HepG2 (cell line): ENCODE data around the gene FGA.

Experiments used
- GABPA ChIP-seq, 2 experiments: IDR thresholded peaks; 2 replicates each; pipeline ENCODE4 v1.6.1; 2011 to 2016; ENCODE audit warnings: low read depth in 2 of 2, low read length in 1 of 2, missing biosample characterization in 1 of 2, missing genetic modification characterization in 1 of 2
- RCOR2 ChIP-seq: IDR thresholded peaks from 2 replicates; pipeline ENCODE4 v1.6.1; 2016; ENCODE audit warnings: missing biosample characterization, missing genetic modification reagents
- THYN1 ChIP-seq: sonication (generic); formaldehyde crosslinking; IDR thresholded peaks from 2 replicates; pipeline ENCODE4 v1.8.1; 2023; ENCODE audit warnings: low read depth, mild to moderate bottlenecking, moderate library complexity, missing genetic modification reagents, borderline replicate concordance
- ZNF253 ChIP-seq: sonication (generic); formaldehyde crosslinking; IDR thresholded peaks from 2 replicates; pipeline ENCODE4 v1.8.0; 2022; ENCODE audit warnings: mild to moderate bottlenecking, missing genetic modification reagents, borderline replicate concordance
- ZNF549 ChIP-seq: sonication (generic); formaldehyde crosslinking; IDR thresholded peaks from 2 replicates; pipeline ENCODE4 v1.5.0; 2020; ENCODE audit warnings: missing genetic modification reagents
- ZNF550 ChIP-seq: sonication (generic); formaldehyde crosslinking; IDR thresholded peaks from 2 replicates; pipeline ENCODE4 v1.4.0; 2020; ENCODE audit warnings: mild to moderate bottlenecking, missing genetic modification reagents, borderline replicate concordance
- ZNF747 ChIP-seq: sonication (generic); formaldehyde crosslinking; IDR thresholded peaks from 2 replicates; pipeline ENCODE4 v1.8.1; 2023; ENCODE audit warnings: missing genetic modification reagents, mild to moderate bottlenecking, borderline replicate concordance
- TF ChIP-seq, protein P1 (sequence below): sonication (generic); IDR thresholded peaks from 2 replicates; pipeline ENCODE4 v1.6.1; 2016; ENCODE audit warnings: low read depth, borderline replicate concordance
- TF ChIP-seq, protein P2 (sequence below): sonication (generic); formaldehyde crosslinking; IDR thresholded peaks from 2 replicates; pipeline ENCODE4 v1.5.0; 2020; ENCODE audit warnings: mild to moderate bottlenecking, missing genetic modification reagents, moderate library complexity
- TF ChIP-seq, protein P3 (sequence below): sonication (generic); formaldehyde crosslinking; IDR thresholded peaks from 2 replicates; pipeline ENCODE4 v1.4.0; 2020; ENCODE audit warnings: missing genetic modification reagents
- TF ChIP-seq, protein P4 (sequence below): IDR thresholded peaks from 2 replicates; pipeline ENCODE4 v1.6.1; 2012; ENCODE audit warnings: low read length, improper control_type of control experiment
- TF ChIP-seq, protein P5 (sequence below): IDR thresholded peaks from 2 replicates; pipeline ENCODE4 v1.6.1; 2012; ENCODE audit warnings: low read depth, low read length, improper control_type of control experiment
- TF ChIP-seq, protein P6 (sequence below): sonication (generic); formaldehyde crosslinking; IDR thresholded peaks from 2 replicates; pipeline ENCODE4 v1.5.0; 2020; ENCODE audit warnings: missing genetic modification reagents

DNA sequence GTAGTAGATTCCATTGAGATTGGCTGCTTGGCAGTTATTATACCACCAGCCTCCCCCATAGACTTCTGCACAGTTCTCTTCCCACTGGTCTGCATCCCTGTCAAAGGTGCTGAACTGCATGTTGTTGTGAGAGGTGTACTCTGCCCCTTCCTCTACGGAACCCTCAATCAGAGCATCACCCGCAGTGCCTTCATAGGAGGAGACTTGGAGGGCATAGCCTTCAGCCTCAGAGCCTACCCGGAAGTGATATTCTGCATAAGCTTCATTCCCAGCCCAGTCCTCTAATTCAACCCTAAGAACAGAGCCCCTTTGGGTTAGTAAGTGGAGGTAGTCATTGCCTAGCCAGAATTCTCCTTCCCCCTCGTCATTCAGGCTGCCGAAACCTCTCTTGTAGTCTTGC lies 6.3 kb downstream of the FGA start:
- TF ChIP-seq ZNF253 (CRISPR knock-in tag): no peak
- TF ChIP-seq, protein P1, sequence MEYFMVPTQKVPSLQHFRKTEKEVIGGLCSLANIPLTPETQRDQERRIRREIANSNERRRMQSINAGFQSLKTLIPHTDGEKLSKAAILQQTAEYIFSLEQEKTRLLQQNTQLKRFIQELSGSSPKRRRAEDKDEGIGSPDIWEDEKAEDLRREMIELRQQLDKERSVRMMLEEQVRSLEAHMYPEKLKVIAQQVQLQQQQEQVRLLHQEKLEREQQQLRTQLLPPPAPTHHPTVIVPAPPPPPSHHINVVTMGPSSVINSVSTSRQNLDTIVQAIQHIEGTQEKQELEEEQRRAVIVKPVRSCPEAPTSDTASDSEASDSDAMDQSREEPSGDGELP: no peak
- TF ChIP-seq, protein P2, sequence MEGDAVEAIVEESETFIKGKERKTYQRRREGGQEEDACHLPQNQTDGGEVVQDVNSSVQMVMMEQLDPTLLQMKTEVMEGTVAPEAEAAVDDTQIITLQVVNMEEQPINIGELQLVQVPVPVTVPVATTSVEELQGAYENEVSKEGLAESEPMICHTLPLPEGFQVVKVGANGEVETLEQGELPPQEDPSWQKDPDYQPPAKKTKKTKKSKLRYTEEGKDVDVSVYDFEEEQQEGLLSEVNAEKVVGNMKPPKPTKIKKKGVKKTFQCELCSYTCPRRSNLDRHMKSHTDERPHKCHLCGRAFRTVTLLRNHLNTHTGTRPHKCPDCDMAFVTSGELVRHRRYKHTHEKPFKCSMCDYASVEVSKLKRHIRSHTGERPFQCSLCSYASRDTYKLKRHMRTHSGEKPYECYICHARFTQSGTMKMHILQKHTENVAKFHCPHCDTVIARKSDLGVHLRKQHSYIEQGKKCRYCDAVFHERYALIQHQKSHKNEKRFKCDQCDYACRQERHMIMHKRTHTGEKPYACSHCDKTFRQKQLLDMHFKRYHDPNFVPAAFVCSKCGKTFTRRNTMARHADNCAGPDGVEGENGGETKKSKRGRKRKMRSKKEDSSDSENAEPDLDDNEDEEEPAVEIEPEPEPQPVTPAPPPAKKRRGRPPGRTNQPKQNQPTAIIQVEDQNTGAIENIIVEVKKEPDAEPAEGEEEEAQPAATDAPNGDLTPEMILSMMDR (CRISPR knock-in tag): no peak
- TF ChIP-seq, protein P3, sequence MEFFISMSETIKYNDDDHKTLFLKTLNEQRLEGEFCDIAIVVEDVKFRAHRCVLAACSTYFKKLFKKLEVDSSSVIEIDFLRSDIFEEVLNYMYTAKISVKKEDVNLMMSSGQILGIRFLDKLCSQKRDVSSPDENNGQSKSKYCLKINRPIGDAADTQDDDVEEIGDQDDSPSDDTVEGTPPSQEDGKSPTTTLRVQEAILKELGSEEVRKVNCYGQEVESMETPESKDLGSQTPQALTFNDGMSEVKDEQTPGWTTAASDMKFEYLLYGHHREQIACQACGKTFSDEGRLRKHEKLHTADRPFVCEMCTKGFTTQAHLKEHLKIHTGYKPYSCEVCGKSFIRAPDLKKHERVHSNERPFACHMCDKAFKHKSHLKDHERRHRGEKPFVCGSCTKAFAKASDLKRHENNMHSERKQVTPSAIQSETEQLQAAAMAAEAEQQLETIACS (CRISPR knock-in tag): no peak
- TF ChIP-seq ZNF747 (CRISPR knock-in tag): no peak
- no peak for TF ChIP-seq ZNF550
- TF ChIP-seq, protein P4, sequence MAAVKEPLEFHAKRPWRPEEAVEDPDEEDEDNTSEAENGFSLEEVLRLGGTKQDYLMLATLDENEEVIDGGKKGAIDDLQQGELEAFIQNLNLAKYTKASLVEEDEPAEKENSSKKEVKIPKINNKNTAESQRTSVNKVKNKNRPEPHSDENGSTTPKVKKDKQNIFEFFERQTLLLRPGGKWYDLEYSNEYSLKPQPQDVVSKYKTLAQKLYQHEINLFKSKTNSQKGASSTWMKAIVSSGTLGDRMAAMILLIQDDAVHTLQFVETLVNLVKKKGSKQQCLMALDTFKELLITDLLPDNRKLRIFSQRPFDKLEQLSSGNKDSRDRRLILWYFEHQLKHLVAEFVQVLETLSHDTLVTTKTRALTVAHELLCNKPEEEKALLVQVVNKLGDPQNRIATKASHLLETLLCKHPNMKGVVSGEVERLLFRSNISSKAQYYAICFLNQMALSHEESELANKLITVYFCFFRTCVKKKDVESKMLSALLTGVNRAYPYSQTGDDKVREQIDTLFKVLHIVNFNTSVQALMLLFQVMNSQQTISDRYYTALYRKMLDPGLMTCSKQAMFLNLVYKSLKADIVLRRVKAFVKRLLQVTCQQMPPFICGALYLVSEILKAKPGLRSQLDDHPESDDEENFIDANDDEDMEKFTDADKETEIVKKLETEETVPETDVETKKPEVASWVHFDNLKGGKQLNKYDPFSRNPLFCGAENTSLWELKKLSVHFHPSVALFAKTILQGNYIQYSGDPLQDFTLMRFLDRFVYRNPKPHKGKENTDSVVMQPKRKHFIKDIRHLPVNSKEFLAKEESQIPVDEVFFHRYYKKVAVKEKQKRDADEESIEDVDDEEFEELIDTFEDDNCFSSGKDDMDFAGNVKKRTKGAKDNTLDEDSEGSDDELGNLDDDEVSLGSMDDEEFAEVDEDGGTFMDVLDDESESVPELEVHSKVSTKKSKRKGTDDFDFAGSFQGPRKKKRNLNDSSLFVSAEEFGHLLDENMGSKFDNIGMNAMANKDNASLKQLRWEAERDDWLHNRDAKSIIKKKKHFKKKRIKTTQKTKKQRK: no peak
- no peak for TF ChIP-seq THYN1 (CRISPR knock-in tag)
- no peak for TF ChIP-seq RCOR2 (CRISPR knock-in tag)
- no peak for TF ChIP-seq ZNF549 (CRISPR knock-in tag)
- TF ChIP-seq GABPA (IDR thresholded peaks at IDR 0.05; ENCODE audit: low read depth, low read length): no peak
- no peak for TF ChIP-seq GABPA (CRISPR knock-in tag; IDR thresholded peaks at IDR 0.05; ENCODE audit: low read depth)
- TF ChIP-seq, protein P5, sequence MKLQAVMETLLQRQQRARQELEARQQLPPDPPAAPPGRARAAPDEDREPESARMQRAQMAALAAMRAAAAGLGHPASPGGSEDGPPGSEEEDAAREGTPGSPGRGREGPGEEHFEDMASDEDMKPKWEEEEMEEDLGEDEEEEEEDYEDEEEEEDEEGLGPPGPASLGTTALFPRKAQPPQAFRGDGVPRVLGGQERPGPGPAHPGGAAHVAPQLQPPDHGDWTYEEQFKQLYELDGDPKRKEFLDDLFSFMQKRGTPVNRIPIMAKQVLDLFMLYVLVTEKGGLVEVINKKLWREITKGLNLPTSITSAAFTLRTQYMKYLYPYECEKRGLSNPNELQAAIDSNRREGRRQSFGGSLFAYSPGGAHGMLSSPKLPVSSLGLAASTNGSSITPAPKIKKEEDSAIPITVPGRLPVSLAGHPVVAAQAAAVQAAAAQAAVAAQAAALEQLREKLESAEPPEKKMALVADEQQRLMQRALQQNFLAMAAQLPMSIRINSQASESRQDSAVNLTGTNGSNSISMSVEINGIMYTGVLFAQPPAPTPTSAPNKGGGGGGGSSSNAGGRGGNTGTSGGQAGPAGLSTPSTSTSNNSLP: no peak
- TF ChIP-seq, protein P6, sequence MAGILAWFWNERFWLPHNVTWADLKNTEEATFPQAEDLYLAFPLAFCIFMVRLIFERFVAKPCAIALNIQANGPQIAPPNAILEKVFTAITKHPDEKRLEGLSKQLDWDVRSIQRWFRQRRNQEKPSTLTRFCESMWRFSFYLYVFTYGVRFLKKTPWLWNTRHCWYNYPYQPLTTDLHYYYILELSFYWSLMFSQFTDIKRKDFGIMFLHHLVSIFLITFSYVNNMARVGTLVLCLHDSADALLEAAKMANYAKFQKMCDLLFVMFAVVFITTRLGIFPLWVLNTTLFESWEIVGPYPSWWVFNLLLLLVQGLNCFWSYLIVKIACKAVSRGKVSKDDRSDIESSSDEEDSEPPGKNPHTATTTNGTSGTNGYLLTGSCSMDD (CRISPR knock-in tag): no peak
